Cerebellar cortex (tissue), 1 donor: Measurements from ENCODE around the gene IL1A.

Experiments used
- DNase-seq: peaks from one replicate; pipeline ENCODE4 v3.0.0-alpha.2; 2015; ENCODE audit warnings: low spot score

Gene IL1A

GRCh38 chr2:112818094-112818902 lies 34.0 kb upstream of the IL1A start:
- no peak for DNase-seq

- no peak for DNase-seq
Measured at GRCh38 chr2:112817082-112817689, 32.9 kb upstream of the IL1A start.

GRCh38 chr2:112814278-112814677 lies 30.0 kb upstream of the IL1A start:
- no peak for DNase-seq

- DNase-seq: no peak
Measured at GRCh38 chr2:112813280-112813966, 29.1 kb upstream of the IL1A start.

GRCh38 chr2:112812318-112813267 lies 28.3 kb upstream of the IL1A start:
- DNase-seq: no peak

- no peak for DNase-seq
Measured at GRCh38 chr2:112811841-112812306, 27.6 kb upstream of the IL1A start.

- DNase-seq: no peak
Measured at GRCh38 chr2:112811276-112811831, 27.1 kb upstream of the IL1A start.

GRCh38 chr2:112809112-112809511 lies 24.8 kb upstream of the IL1A start:
- no peak for DNase-seq

- DNase-seq: no peak
Measured at GRCh38 chr2:112807233-112807807, 23.0 kb upstream of the IL1A start.

GRCh38 chr2:112805542-112805941 lies 21.2 kb upstream of the IL1A start:
- DNase-seq: no peak

GRCh38 chr2:112803691-112804521 lies 19.6 kb upstream of the IL1A start:
- no peak for DNase-seq

- DNase-seq: no peak
Measured at GRCh38 chr2:112800881-112801583, 16.7 kb upstream of the IL1A start.

GRCh38 chr2:112798979-112799975 lies 15.0 kb upstream of the IL1A start:
- no peak for DNase-seq

GRCh38 chr2:112796486-112796885 lies 12.2 kb upstream of the IL1A start:
- DNase-seq: no peak

- DNase-seq: no peak
Measured at GRCh38 chr2:112795774-112796173, 11.5 kb upstream of the IL1A start.

- no peak for DNase-seq
Measured at GRCh38 chr2:112794841-112795240, 10.5 kb upstream of the IL1A start.

GRCh38 chr2:112794131-112794733 lies 9.9 kb upstream of the IL1A start:
- no peak for DNase-seq

- no peak for DNase-seq
Measured at GRCh38 chr2:112793449-112793978, 9.2 kb upstream of the IL1A start.
